Measurements from ENCODE around the gene HCRT.
"Not testable (repeated sequence)": the region's sequence is repeated elsewhere in the genome, so short reads cannot be mapped to it uniquely, and the experiment has no call there.

The HCRT gene, protein sequence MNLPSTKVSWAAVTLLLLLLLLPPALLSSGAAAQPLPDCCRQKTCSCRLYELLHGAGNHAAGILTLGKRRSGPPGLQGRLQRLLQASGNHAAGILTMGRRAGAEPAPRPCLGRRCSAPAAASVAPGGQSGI
- 0 to 0.04 reads per million in 2 donors for total RNA-seq

DNA sequence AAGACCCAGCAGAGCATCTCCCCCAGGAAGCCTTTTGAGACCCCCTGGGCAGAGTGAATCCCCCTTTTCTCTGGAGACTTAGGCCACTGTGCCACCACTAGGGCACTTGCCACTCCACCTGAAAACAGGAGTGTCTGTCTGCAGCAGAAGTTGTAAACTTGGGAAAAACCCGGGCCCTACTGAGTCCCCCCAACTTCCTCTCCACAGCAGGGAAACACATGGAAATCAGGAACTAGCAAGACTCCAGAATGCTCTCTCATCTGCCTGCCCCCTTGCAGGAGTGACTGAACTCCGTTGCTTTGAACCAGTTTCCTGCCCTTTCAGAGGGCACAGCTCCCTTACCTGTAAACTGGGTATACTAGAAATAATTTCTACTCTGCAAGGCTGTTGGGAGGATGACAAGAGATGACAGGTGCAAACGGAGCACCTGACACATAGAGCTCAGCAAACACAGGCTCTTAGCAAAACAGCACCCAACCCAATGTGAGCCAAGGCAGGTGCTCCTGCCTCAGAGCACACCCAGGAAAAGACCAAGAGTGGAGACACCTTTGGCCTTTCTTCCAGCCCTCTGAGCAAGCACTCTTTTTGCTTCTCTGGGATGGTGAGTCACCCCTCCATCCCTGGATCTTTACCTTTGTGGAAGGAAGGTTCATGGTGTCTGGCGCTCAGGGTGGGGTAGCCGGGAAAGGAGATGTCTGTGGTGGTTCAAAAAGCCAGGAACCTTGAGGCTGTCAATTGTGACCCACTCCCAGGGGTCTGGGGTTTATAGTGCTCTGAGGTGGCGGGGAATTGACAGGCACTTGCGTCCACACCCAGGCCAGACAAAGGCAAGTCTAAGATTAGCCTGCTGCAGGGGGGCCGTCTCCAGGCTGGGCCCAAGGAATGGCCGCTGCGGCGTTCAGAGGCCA lies at the start of gene HCRT:
HCRT (minus strand) TSS at position 740 of the 908 bp plus-strand sequence; CDS start at position 653, 87 bp downstream.
- no peak for DNase-seq

- DNase-seq, result no peak
Measured at GRCh38 chr17:42233994-42234393, 48.7 kb upstream of the HCRT start.

- DNase-seq, result no peak
Measured at GRCh38 chr17:42233156-42233555, 47.9 kb upstream of the HCRT start.

DNA sequence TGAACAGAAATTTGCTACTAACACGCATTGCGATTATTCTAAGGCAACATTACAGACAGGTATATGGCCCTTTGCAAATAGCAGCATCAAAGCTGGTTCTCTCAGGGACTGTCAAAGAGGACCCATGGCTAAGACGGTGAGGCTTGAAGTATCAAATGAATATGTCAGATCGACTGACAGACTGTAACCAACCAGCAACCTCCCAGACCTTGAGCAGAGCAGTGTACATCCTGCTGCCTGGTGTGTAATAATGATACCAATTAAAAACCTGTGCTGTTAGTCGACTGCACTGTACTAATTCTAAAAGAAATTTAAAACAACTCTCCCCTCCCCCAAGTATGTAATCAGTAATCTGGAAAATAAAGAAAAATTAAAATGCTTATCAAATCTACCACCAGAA lies 45.0 kb upstream of the HCRT start:
- DNase-seq, result no peak

- DNase-seq, result no peak
Measured at GRCh38 chr17:42227849-42228700, 42.8 kb upstream of the HCRT start.

GRCh38 chr17:42225646-42226045 lies 40.4 kb upstream of the HCRT start:
- no peak for DNase-seq

- no peak for DNase-seq
Measured at GRCh38 chr17:42224651-42225050, 39.4 kb upstream of the HCRT start.

DNA sequence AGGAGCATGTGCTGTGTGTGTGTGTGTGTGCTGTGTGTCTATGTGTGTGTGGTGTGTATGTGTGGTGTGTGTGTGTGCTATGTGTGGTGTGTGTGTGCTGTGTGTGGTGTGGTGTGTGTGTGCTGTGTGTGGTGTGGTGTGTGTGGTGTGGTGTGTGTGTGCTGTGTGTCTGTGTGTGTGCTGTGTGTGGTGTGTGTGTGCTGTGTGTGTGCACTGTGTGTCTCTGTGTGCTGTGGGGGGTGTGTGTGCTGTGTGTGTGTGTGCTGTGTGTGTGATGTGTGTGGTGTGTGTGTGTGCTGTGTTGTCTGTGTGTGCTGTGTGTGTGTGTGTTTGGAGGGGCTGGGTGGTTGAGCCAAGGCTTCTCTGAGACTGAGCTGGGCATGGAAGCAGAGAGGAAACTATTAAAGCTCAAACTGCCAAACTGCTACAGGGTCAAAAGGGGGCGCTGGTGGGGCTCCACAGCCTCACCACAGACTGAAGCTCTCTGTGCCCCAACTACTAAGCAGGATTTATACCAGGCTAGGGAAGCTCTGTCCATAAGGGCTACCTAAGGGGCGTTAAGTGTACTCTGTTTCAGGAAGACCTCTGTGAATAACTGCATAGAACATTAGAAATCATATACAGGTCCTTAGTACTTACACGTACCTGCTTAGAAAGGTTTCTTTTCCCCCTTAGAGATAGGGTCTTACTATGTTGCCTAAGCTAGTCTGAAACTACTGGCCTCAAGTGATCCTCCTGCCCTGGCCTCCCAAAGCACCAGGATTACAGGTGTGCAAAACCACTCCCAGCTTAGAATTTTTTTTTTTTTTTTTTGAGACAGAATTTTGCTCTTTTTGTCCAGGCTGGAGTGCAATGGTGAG lies 36.9 kb upstream of the HCRT start:
- DNase-seq, result no peak

DNA sequence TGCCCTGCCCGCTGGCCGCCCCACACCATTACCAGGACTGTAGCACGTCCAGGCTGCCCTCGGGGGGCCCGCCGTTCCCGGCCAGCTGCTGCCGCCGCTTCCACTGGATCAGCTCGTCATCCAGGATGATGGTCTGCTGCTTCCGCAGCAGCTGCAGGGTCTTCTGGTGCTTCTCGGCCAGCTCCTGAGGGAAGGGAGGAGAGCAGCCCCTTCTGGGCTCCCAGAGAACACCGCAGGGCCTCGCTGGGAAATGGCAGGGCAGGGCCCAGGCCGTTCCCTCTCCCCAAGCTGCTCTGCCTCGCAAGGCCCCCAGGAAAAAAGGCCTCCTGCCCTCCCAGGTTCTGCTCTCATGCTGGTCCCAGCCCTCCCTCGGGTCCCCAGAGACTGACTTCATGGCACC lies 34.0 kb upstream of the HCRT start:
- DNase-seq, result not testable (repeated sequence)

DNA sequence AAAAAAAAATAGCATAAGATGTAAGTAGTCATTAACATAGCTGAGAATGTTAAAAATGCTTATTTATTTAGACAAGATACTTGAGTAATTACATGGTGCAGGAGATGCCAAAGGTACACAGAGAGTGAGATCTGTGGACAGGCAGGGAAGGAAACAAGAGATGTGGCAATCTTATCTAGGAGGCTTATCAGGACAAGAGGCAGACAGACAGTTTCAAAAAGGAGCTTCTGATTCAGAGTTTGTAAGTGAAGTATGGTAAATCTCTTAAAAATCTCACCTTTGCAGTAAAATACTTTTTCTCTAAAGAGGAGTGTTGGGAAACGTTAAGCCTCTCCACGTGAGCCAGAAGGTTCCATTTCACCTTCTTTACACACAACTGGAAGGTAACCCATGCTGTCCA lies 28.9 kb upstream of the HCRT start:
- no peak for DNase-seq

DNA sequence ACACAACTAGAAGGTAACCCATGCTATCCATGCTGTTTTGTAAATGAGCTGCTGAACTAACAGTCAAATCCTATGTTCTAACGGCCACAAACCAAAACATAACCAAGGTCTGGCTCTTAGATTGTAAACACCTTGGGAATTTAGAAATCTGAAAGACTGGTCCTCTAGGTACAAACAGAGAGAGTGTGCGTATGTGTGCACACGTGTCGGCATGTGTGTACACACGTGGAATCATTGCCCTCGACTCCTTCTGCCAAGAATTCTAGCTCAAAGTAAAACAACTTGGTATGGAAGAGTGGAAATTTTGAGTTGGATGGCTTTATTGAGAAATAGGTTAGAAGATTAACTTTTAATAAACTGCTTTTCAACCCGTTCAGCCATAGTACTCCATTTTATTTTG lies 27.1 kb upstream of the HCRT start:
- DNase-seq, result no peak

DNA sequence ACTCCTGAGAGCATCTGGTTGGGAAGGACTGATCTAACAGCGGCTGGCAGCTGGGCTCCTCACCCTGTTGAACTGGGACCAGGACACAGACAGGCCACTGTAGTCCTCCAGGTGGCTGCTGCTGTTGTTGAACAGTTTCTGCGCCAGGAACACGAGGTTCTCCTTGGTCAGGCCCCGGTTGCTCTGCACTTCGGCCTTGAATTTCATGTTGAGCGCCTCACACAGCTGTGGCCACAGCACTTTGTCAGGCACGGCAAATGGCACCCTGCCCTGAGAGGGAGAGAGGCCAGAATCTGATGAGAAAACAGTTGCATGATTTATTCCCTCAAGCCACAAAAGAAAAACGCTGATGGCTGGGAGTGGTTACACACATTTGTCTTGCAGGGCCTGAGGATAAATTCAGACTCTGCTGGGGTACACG lies 26.7 kb upstream of the HCRT start:
- not testable (repeated sequence) for DNase-seq

DNA sequence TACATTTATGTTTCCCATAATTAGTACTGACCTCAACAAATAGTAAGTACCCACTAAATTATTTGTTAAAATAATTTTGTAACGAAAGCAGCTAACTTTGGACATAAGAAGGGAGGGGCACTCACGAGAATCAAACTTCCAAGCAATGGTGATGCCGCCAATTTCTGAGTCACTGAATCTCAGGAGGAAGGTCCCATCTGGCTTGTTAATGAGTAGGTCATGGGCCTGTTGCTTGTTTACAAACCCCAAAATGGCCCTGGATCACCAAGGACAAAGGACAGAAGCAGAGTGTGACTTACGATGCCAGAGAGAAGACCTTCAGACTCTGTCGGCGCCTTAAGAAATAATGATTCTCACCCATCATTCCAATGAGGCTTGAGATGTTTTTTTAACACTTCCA lies 24.8 kb upstream of the HCRT start:
- DNase-seq, result no peak

- not testable (repeated sequence) for DNase-seq
Measured at GRCh38 chr17:42206153-42206612, 20.9 kb upstream of the HCRT start.

DNA sequence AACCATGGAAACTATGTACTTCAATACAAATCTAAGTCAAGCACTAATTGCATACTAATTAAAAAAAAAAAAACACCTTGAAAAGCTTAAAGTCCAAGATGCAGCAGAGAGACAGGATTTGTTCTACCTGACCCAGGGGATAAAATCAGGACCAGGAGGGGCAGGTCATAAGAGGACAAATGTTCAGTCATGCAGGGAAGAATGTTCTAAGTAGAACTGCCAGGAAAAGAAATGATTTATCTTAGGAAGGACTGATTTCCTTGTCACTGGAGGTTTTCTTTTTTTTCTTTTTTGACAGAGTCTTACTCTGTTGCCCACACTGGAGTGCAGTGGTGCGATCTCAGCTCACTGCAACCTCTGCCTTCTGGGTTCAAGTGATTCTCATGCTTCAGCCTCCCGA lies 18.1 kb upstream of the HCRT start:
- DNase-seq, result no peak

DNA sequence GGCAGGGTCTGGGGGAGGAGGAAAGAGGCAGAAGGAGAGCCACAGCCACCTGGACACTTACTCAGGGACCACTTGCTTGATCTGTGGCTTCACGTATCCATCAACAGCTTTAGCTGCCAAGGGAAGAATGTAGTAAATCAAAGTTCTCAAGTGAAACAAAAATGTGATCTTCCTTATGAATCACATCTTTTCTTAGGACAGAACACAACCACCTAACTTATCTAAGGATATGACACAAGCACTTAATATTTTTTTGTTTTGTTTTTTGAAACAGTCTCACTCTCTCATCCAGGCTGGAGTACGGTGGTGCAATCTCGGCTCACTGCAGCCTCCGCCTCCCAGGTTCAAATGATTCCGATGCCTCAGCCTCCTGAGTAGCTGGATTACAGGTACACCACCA lies 17.4 kb upstream of the HCRT start:
- no peak for DNase-seq

DNA sequence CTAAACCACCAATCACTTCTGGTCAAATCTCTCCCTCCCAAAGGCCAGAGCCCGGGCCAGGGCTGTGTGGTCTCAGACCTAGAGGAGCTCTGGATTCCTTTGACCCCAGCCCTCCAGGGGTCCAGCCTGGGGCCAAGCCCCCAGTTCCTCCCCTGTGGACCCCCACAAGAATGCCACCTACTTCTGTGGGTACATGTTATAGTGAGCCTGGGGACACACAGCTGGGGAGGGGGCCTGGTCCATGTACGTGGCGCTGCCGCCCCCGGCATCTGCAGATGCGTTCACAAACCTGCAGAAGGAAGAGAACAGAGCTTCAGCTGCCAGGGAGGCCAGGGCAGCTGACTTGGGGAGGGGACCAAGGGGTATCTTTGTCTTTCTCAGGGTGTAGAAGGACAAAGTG lies 16.9 kb upstream of the HCRT start:
- no peak for DNase-seq

DNA sequence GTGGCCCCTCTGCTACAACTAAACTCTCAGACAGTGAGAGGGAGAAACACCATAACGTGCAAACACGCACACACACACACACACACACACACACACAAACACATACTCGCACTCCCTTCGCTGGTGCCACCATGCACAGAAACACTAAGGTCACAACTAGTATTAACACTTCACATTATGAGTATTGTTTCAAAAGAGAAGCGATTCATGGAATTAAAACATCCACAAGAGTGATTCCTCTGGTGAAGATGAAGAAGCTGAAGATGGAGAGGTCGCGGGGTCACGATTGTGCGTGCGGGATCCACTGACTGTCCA lies 16.2 kb upstream of the HCRT start:
- no peak for DNase-seq

DNA sequence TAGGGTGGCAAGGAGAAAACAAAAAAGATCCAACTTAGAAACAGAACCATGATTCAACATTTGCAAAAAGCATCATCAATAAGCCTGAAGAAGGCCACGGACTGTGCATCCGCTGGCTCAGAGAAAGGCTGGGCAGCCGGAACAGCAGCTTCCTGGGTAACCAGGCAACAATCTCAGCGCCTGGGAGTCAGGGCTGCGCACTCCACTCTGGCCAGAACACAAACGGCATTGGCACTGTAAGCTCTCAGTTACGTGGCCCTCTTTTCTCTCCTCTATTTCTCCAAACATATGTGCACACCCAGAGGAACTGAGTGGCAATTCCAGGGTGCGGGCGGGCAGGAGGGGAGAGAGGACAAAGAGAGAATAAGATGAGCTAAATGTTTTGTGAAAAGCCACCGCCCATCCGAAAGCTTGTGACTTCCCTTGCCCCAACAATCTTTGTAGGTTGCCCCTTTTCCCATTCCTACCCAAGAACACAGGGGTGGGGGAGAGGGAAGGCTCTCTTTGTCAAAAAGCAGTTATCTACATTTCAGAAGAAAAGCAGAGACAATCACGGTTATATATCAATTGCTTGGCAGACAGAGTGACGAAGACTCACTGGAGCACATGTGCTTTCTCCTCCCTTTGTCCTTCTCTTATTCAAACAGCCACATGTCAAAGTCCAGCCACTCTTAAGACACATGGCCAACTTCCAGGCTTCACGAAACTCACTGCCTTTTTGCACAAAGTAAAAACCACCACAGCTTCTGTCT lies 15.6 kb upstream of the HCRT start:
- DNase-seq, result no peak

DNA sequence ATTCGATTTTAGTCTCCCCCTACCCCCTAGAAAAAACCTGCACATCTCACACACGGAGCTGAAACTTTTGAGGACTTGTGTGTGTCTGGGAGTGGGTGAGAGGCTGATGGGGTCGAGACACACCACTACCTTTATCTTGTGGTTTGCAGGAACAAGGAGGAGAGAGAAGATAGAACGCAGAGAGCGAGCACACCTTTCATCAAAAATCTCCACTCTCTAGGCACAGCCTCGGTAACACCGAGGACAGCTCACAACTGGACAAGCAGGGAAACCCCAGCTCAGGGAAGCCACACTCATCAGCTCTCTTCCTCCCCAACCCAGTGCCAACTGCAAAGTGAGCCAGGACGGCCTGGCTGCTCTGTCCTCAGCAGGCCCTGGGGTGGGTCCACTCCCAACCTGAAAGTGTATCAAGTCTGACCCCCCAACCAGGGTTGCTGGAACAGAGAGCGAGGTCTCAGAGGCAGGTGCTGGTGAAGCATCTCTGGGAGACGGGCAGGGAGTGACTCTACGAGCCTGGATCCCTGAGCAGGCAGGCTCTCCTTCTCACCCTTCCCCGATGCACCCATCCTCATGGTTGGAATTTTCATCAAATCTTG lies 14.3 kb upstream of the HCRT start:
- no peak for DNase-seq

- no peak for DNase-seq
Measured at GRCh38 chr17:42198897-42199296, 13.6 kb upstream of the HCRT start.
